Fibroblast of mammary gland (primary cell): ENCODE data around the gene PRPF31.
A peak's percentile ranks its signal among the peaks of the same experiment; 100 is the strongest.

Experiments used
- DNase-seq: peaks from one replicate; pipeline ENCODE4 v3.0.0-alpha.2; 2010; ENCODE audit warnings: low read depth
- H3K4me3 ChIP-seq: 2 replicates; pipeline ENCODE4 v1.5.1; 2011; ENCODE audit warnings: low read depth, mild to moderate bottlenecking, low read length, moderate library complexity; ENCODE audit not compliant: control insufficient read depth
- TF ChIP-seq, protein P1 (sequence below): conservative IDR thresholded peaks from 2 replicates; pipeline ENCODE4 v1.5.1; 2011; ENCODE audit warnings: low read depth, low read length, inconsistent platforms; ENCODE audit not compliant: control insufficient read depth, insufficient read depth

PRPF31 gene

DNA sequence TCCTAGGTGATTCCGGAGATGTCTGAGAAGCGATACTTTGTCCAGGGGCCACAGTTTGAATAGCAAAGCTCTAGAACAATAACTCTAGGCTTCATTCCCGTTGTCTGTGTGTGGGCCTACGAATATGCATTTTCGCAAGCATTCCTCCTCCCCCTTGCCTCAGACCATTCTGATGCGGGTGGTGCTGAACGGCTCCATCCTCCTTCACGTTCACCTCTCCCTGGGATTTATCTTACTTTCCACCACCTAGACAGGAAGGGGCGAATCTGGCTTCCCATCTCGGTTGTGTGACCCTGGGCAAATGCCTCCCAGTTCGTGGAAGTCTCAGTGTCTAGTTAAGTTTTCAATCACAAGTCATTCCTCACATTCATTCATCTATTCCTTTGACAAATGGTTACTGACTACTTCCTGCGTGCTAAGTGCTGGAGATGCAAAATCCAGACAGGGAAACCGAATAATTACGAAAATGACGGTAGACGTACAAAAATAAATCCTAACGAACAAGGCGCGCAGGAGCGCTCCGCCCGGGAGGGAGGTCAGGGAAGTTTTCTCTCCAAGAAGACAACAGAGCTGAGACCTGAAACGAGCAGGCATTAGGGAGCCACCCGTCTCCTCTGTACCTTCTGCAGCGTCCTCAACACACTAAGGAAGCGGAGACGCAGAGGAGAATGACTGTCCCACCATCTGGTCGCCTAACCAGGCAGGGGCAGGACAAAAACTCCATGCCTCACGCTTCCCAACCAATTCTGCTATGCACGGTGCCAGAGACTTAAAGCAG, 20.7 kb downstream of the PRPF31 start:
- H3K4me3 ChIP-seq = peak overlapping the region; percentile 66
- peak; percentile 19 for DNase-seq
- TF ChIP-seq, protein P1, sequence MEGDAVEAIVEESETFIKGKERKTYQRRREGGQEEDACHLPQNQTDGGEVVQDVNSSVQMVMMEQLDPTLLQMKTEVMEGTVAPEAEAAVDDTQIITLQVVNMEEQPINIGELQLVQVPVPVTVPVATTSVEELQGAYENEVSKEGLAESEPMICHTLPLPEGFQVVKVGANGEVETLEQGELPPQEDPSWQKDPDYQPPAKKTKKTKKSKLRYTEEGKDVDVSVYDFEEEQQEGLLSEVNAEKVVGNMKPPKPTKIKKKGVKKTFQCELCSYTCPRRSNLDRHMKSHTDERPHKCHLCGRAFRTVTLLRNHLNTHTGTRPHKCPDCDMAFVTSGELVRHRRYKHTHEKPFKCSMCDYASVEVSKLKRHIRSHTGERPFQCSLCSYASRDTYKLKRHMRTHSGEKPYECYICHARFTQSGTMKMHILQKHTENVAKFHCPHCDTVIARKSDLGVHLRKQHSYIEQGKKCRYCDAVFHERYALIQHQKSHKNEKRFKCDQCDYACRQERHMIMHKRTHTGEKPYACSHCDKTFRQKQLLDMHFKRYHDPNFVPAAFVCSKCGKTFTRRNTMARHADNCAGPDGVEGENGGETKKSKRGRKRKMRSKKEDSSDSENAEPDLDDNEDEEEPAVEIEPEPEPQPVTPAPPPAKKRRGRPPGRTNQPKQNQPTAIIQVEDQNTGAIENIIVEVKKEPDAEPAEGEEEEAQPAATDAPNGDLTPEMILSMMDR = no peak

DNA sequence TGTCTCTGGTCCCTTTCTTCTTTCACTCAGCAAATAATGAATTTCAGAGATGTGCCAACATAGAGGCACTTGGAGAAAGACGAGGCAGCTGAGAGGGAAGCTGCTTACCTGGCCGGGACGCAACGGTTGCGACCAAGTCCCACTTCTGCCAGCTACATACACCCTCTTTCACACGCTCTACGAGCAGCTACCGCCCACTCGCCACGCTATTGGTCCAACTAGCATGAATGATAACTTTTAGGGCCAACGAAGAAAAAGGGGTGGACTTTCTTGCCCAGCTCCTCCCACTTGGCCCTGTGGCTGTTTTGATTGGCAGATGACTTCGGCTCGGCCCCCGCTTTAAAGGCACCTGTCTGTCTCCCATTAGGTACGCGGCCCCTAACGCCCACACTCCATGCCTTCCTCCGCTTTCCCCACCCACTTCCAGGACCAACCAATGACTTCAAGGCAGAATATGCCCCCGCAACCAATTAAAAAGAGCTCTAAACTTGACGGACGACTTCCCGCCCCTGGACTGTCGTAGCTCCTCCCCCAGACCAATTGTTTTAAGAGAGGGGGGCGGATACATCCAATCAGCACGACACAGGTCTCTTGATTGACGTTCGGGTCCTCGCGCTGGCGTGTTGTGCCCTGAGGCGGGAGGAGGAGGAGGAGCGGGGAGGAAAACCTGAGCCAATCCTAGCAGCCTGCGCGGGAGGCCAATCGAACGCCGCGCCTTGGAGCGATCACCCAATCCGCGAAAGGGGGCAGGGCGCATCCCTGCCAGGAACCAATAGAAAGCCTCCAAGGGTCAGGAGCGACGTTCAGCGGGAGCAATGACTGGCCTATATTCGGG, 21.5 kb downstream of the PRPF31 start:
- TF ChIP-seq, protein P1 = no peak
- peak; percentile 100 for DNase-seq
- peak overlapping the region; percentile 68 for H3K4me3 ChIP-seq

GRCh38 chr19:54137699-54138488, 22.3 kb downstream of the PRPF31 start, which contains the start of gene CNOT3:
Gene CNOT3 (plus strand): TSS chr19:54137762. CDS start chr19:54142979, 5,217 bp downstream.
- peak within 1 kb of the TSS; percentile 68 for H3K4me3 ChIP-seq
- TF ChIP-seq, protein P1 = no peak
- DNase-seq = no peak

DNA sequence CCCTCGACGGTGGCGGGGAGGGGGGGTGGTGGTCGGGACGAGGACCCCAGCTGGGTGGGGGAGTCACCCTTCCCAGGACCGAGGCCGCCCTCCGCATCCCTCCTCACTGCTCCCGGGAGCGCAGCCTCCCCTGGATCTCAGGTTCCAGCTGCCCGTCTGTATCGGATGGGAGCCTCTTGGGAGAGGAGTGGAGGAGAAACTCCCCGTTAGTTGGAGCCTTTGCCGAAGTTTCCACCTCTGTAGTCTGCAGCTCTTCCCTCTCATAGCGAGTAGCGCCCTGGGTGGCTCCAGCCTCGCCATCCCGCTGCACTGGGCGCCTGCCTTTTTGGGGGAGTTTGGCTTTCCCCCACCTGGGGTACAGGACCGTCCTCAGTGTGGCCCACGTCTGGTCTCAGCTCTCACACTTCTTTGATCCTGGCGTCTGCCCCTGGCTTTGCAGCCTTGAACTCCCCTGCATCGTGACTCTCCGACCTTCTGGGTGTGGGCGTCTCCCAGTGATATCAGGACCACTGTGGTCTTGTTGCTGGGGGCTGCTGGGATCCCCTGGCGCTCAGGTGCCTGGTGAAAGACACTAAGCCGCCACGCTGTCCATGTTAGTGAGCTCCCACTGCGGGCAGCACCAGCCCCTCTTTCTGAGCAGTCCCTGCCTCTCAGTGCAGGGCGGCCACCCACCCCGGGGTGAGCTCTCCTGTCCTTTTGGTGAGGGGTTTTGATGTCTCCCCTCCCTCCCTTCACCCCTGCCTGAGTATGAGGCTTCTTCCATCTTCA, 23.1 kb downstream of the PRPF31 start:
- TF ChIP-seq, protein P1 = no peak
- no peak for DNase-seq
- H3K4me3 ChIP-seq = peak overlapping the region; percentile 68

- DNase-seq = peak; percentile 79
- TF ChIP-seq, protein P1 = no peak
- no peak overlapping the region for H3K4me3 ChIP-seq
These were observed 25.8 kb downstream of the PRPF31 start for GRCh38 chr19:54141356-54141755.
